Loucy (cell line): Measurements from ENCODE around the gene ALPK1.

Source experiments
- EZH2phosphoT487 ChIP-seq: fragments of 200-600 bp; IDR thresholded peaks from 2 replicates; pipeline ENCODE4 v1.6.1; 2018; ENCODE audit warnings: antibody characterized with exemption, mild to moderate bottlenecking, moderate library complexity, borderline replicate concordance
- TF ChIP-seq, protein P1 (sequence below): fragments of 200-600 bp; sonication (generic); conservative IDR thresholded peaks from 2 replicates; pipeline ENCODE4 v1.5.1; 2014; ENCODE audit warnings: mild to moderate bottlenecking, antibody characterized with exemption, low read length

GRCh38 chr4:112327965-112328733, 31.0 kb downstream of the ALPK1 start:
- TF ChIP-seq, protein P1, sequence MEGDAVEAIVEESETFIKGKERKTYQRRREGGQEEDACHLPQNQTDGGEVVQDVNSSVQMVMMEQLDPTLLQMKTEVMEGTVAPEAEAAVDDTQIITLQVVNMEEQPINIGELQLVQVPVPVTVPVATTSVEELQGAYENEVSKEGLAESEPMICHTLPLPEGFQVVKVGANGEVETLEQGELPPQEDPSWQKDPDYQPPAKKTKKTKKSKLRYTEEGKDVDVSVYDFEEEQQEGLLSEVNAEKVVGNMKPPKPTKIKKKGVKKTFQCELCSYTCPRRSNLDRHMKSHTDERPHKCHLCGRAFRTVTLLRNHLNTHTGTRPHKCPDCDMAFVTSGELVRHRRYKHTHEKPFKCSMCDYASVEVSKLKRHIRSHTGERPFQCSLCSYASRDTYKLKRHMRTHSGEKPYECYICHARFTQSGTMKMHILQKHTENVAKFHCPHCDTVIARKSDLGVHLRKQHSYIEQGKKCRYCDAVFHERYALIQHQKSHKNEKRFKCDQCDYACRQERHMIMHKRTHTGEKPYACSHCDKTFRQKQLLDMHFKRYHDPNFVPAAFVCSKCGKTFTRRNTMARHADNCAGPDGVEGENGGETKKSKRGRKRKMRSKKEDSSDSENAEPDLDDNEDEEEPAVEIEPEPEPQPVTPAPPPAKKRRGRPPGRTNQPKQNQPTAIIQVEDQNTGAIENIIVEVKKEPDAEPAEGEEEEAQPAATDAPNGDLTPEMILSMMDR = peak; percentile 71
- TF ChIP-seq EZH2phosphoT487 = no peak
